HL-60 (cell line): Measurements from ENCODE around the gene ACTN2.

Experiments
- CTCF ChIP-seq: IDR thresholded peaks from one replicate; pipeline ENCODE4 v1.5.1; 2011; ENCODE audit warnings: low read length, control low read depth, inconsistent platforms; ENCODE audit not compliant: insufficient read depth
- POLR2AphosphoS5 ChIP-seq: IDR thresholded peaks from 2 replicates; pipeline ENCODE4 v1.6.1; 2012; ENCODE audit warnings: low read depth
- REST ChIP-seq: IDR thresholded peaks from 2 replicates; pipeline ENCODE4 v1.6.1; 2012; ENCODE audit warnings: low read depth; ENCODE audit not compliant: insufficient replicate concordance
- SPI1 ChIP-seq: IDR thresholded peaks from 2 replicates; pipeline ENCODE4 v1.6.1; 2012; ENCODE audit warnings: low read depth, mild to moderate bottlenecking, borderline replicate concordance

- TF ChIP-seq CTCF, result no peak
- no peak for TF ChIP-seq POLR2AphosphoS5
- TF ChIP-seq REST, result no peak
- TF ChIP-seq SPI1, result no peak
Observed at GRCh38 chr1:236800623-236801022, 114.3 kb downstream of the ACTN2 start.
